Spleen (tissue), 11 donors: ENCODE measurements around the gene AGO4. TPM values are rescaled to one million over a fixed set of nuclear protein-coding genes. Genes with fewer than 3 reads are reported as not detected.

Source experiments
- DNase-seq: peaks from one replicate; pipeline ENCODE4 v3.0.0-alpha.2; 2020
- H3K27ac ChIP-seq, 8 donors: fragments of 200-600 bp; sonication (generic) in 7 of 8; 1 replicate in 4 of 8; 2 replicates in 4 of 8; pipeline versions ENCODE4 v1.5.0 to v1.8.0; 2016 to 2021; ENCODE audit warnings: inconsistent platforms in 4 of 8, mild to moderate bottlenecking in 4 of 8, moderate library complexity in 1 of 8
- H3K27me3 ChIP-seq, 7 donors: fragments of 200-600 bp; sonication (generic) in 6 of 7; replicated peaks in 1 of 7; 1 replicate in 4 of 7; 2 replicates in 3 of 7; pipeline versions ENCODE4 v1.5.0 to v1.8.0; 2016 to 2021; ENCODE audit warnings: inconsistent platforms in 3 of 7, mild to moderate bottlenecking in 1 of 7
- H3K36me3 ChIP-seq, 6 donors: fragments of 200-600 bp; sonication (generic) in 5 of 6; 1 replicate in 4 of 6; 2 replicates in 2 of 6; pipeline versions ENCODE4 v1.5.0 to v1.8.0; 2016 to 2021; ENCODE audit warnings: inconsistent platforms in 2 of 6
- H3K4me1 ChIP-seq, 6 donors: fragments of 200-600 bp; sonication (generic) in 5 of 6; 1 replicate in 3 of 6; 2 replicates in 3 of 6; pipeline versions ENCODE4 v1.5.0 to v1.8.0; 2016 to 2021; ENCODE audit warnings: inconsistent platforms in 3 of 6
- H3K4me3 ChIP-seq, 8 donors: fragments of 200-600 bp; sonication (generic) in 7 of 8; 1 replicate in 4 of 8; 2 replicates in 4 of 8; pipeline versions ENCODE4 v1.5.0 to v1.8.0; 2016 to 2021; ENCODE audit warnings: inconsistent platforms in 4 of 8, mild to moderate bottlenecking in 4 of 8, moderate library complexity in 2 of 8
- H3K9me3 ChIP-seq, 8 donors: fragments of 200-600 bp; sonication (generic) in 7 of 8; 1 replicate in 4 of 8; 2 replicates in 4 of 8; pipeline versions ENCODE4 v1.5.0 to v1.8.0; 2016 to 2021; ENCODE audit warnings: inconsistent platforms in 4 of 8
- CTCF ChIP-seq, 11 experiments: fragments of 200-600 bp in 7 of 11; fragments of 450-650 bp in 4 of 11; sonication (generic) in 4 of 11; IDR thresholded peaks in 8 of 11; conservative IDR thresholded peaks in 3 of 11; 1 replicate in 7 of 11; 2 replicates in 4 of 11; pipeline versions ENCODE4 v1.4.0 to v1.8.0; 2016 to 2021; ENCODE audit warnings: antibody characterized with exemption in 11 of 11, inconsistent platforms in 4 of 11, mild to moderate bottlenecking in 1 of 11
- POLR2A ChIP-seq, 3 donors: fragments of 450-650 bp; IDR thresholded peaks; one replicate each; pipeline ENCODE4 v1.5.1; 2017; ENCODE audit warnings: antibody characterized with exemption in 3 of 3, mild to moderate bottlenecking in 1 of 3
- POLR2AphosphoS5 ChIP-seq, 3 donors: sonication (generic); formaldehyde crosslinking; IDR thresholded peaks; one replicate each; pipeline ENCODE4 v1.5.1; 2017; ENCODE audit warnings: antibody characterized with exemption in 3 of 3
- whole genome bisulfite sequencing, 5 donors: extraction: QIAGEN DNeasy Blood & Tissue Kit in 3 of 5; methylation state at CpG; one replicate each; pipeline versions ENCODE4 v1.1.5 to v1.1.7; 2013 to 2018; 5-methylcytosine and 5-hydroxymethylcytosine counted together
- intact Hi-C: fragments of 100-400 bp; cut with DNase I; formaldehyde crosslinking; loops from one replicate; pipeline ENCODE4 v1.15.0; 2023; ENCODE audit warnings: low total_unique reads
- polyA plus RNA-seq, 3 donors: library from polyadenylated mRNA; stranded (reverse); fragments of 200-250 nt; gene quantifications; one replicate each; pipeline ENCODE4 v1.2.1, GENCODE V29; 2013
- total RNA-seq, 7 donors: library from RNA; depleted of rRNA in 3 of 7; stranded (reverse); fragments of >200 nt in 3 of 7; fragmentation: NEBNext Ultra II Directional in 4 of 7; extraction: Animal tissue kit (Norgen Biotek cat#: 25700) in 4 of 7; gene quantifications; one replicate each; pipeline versions ENCODE4 v1.1.0 to v1.2.1, GENCODE V29; 2016 to 2021
- donor health status: healthy with polysubstance abuse.
- donor health status: DM: no; HTN: no; CAD: no; lungs with moderate emphysema.
- donor health status: DM: no; HTN: no; CAD: no.
- donor health status: Bipolar disorder and iron deficiency.
- donor health status: healthy.
- donor health status: DM: no; HTN: no; CAD: no.
- donor health status: DM: yes; HTN: yes; CAD: no.

The AGO4 gene
- total and polyA plus RNA-seq, 10 donors, result 6.4 to 73.3 (median 31.7) TPM

DNA sequence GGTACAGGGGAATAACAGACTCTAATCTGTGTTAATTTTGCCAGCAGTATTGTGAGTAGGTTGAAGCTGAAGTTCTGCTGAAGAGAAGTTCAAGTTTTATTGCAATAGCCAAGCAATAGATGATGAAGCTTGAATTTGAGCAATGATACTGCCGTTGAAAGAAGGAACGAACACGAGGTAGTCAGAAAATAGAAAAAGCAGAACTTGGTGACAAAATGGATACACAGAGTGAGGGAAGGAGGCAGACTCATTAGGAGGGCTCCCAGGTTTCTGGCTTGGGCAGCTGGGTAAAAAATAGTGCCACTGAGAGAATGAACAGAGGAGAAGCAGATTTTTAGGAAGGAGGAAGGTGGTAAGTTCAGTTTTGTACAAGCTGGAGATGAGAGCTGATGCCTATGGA is 52.9 kb downstream of the AGO4 start:
- no peak for DNase-seq
- Histone ChIP-seq H3K36me3 (peaks cover 0 to 27% (median 7%) of the 10 kb centered on the region in 6 donors), H3K9me3 (no peaks in the 10 kb centered on the region), H3K27me3 (no peaks in the 10 kb centered on the region), H3K27ac (peak overlapping the region in 4 of 8 donors; percentile 21 to 58 (median 36)), H3K4me3 (no peak overlapping the region), H3K4me1 (peaks cover 2 to 32% (median 11%) of the 10 kb centered on the region in 6 donors)
- 22 to 50% (median 35%) methylated on average over 3 of the region's 3 CpGs for WGBS, 5 donors
- intact Hi-C loops, result no loop called here
- TF ChIP-seq CTCF (IDR thresholded peaks at IDR 0.05 in 8 of 11, conservative IDR thresholded peaks at IDR 0.05 in 3 of 11) (no peak), POLR2A (IDR thresholded peaks at IDR 0.05) (no peak), POLR2AphosphoS5 (IDR thresholded peaks at IDR 0.05) (no peak)

GRCh38 chr1:35863136-35863535 is 55.3 kb downstream of the AGO4 start:
- TF ChIP-seq CTCF (IDR thresholded peaks at IDR 0.05 in 8 of 11, conservative IDR thresholded peaks at IDR 0.05 in 3 of 11) (no peak), POLR2AphosphoS5 (IDR thresholded peaks at IDR 0.05) (no peak), POLR2A (IDR thresholded peaks at IDR 0.05) (no peak)
- Histone ChIP-seq H3K9me3 (no peaks in the 10 kb centered on the region), H3K27me3 (no peaks in the 10 kb centered on the region), H3K4me1 (peaks cover 2 to 49% (median 13%) of the 10 kb centered on the region in 6 donors), H3K36me3 (peaks cover 0 to 14% (median 0%) of the 10 kb centered on the region in 6 donors), H3K27ac (peak overlapping the region in 2 of 8 donors; percentile 64 to 74), H3K4me3 (no peak overlapping the region)
- 84 to 100% (median 87%) methylated on average over 1 of the region's 1 CpG for WGBS, 5 donors
- intact Hi-C loops, result no loop called here
- no peak for DNase-seq

DNA sequence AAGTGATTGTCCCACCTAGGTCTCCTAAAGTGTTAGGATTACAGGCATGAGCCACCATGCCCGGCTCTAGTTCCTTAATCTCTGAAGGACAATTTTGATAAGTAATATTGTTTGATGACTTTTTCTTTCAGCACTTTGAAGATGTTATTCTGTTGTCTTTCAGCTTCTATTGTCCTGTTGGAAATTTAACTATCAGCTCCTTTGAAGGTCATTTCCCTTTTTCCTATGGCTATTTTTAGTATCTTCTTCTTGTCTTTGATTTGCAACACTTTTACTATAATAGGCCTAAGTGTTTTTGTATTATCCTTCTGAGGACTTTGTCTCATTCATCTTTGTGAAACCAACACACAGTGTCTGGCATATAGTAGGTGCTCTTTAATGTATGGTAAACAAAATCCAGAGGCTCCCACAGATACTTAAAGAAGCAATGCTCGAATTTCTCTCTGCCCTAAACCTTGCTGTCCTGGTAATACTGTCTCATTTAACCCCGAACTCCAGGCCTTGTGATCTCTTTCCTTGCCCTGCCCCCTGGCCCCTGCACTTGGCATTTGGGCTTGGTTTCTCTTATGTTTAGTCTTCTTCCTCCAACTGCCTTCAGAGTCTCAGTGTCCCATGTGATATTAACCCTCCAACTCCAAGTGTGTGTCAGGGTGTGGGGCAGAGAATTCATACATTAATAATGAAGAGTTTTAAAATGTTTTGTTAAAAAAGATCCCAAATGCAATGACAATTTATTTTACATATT is 56.2 kb downstream of the AGO4 start:
- H3K27ac ChIP-seq, result peak overlapping the region in 7 of 8 donors; percentile 10 to 74 (median 65)
- H3K27me3 ChIP-seq, result no peaks in the 10 kb centered on the region
- H3K36me3 ChIP-seq, result peaks cover 0 to 7% (median 0%) of the 10 kb centered on the region in 6 donors
- H3K4me1 ChIP-seq, result peaks cover 2 to 49% (median 13%) of the 10 kb centered on the region in 6 donors
- WGBS, 5 donors, result 42 to 71% (median 53%) methylated on average over 3 of the region's 3 CpGs
- H3K9me3 ChIP-seq, result no peaks in the 10 kb centered on the region
- no peak overlapping the region for H3K4me3 ChIP-seq
- no peak for DNase-seq
- TF ChIP-seq POLR2A (IDR thresholded peaks at IDR 0.05), result no peak
- no peak for TF ChIP-seq CTCF (IDR thresholded peaks at IDR 0.05 in 8 of 11, conservative IDR thresholded peaks at IDR 0.05 in 3 of 11)
- no peak for TF ChIP-seq POLR2AphosphoS5 (IDR thresholded peaks at IDR 0.05)
- intact Hi-C loops, result no loop called here

DNA sequence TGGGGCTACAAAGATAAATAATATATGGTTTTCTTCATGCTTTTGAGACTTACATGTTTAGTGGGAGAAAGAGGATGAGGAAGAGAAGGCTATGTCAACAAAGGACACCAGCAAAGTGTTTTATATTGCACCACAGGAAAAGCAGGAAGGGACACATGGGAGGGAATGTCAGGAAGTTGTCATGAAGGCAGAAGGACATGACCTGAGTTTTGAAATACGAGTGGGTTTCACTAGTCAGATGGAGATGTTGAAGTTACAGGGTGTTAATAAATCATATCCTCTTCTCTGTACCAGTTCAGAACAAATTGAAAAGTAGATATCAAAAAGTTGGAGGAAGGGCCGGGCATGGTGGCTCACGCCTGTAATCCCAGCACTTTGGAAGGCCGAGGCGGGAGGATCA is 57.0 kb downstream of the AGO4 start:
- intact Hi-C loops, result no loop called here
- Histone ChIP-seq H3K36me3 (no peaks in the 10 kb centered on the region), H3K4me3 (no peak overlapping the region), H3K4me1 (peaks cover 2 to 49% (median 13%) of the 10 kb centered on the region in 6 donors), H3K9me3 (no peaks in the 10 kb centered on the region), H3K27me3 (no peaks in the 10 kb centered on the region), H3K27ac (peak overlapping the region; percentile 2 to 74 (median 64))
- 53 to 74% (median 66%) methylated on average over 5 of the region's 5 CpGs for WGBS, 5 donors
- DNase-seq, result no peak
- TF ChIP-seq POLR2AphosphoS5 (IDR thresholded peaks at IDR 0.05), result peak in 1 of 3 donors; percentile 56
- no peak for TF ChIP-seq POLR2A (IDR thresholded peaks at IDR 0.05)
